Fibroblast of gingiva (primary cell): ENCODE data around the gene KCNJ11.

Source experiments
- DNase-seq: peaks from one replicate; pipeline ENCODE4 v3.0.0-alpha.2; 2011; ENCODE audit warnings: low read depth

KCNJ11 gene

DNA sequence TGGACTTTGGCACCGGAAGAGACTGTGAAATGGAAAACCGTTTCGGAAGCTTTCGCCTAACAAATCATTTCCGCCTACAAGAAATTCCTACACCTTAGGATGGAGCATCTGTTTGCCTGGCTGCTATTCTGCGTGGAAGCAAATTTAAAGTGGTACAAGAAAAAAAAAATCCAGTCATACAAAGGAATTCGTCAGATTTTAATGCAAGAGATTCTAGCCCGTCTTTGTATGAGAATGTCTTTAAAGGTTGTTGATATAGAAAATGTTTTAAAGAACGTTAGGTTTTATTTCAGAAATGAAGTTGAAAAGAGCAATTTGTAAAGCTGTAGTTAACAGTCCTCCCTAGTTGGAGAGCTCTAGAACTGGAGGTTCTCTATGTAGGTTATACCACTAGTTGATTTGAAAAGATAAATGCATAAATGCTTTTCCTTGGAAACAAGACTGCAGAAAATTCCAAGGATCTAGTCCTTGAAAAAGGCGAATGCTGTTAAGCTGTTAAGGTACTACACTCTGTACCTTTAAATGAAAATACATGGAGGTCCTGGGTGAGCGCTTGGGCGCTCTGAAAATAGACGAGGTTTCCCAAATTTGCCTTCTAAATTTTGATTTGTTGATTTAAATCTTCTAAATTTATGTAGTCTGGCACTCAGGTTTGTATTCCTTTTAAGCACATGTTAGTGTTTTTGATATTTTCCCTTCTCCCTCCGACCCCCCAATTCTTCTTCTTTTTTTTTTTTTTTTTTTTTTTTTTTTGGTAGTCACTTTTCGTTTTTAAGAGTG lies 34.4 kb downstream of the KCNJ11 start:
- DNase-seq, result no peak

DNA sequence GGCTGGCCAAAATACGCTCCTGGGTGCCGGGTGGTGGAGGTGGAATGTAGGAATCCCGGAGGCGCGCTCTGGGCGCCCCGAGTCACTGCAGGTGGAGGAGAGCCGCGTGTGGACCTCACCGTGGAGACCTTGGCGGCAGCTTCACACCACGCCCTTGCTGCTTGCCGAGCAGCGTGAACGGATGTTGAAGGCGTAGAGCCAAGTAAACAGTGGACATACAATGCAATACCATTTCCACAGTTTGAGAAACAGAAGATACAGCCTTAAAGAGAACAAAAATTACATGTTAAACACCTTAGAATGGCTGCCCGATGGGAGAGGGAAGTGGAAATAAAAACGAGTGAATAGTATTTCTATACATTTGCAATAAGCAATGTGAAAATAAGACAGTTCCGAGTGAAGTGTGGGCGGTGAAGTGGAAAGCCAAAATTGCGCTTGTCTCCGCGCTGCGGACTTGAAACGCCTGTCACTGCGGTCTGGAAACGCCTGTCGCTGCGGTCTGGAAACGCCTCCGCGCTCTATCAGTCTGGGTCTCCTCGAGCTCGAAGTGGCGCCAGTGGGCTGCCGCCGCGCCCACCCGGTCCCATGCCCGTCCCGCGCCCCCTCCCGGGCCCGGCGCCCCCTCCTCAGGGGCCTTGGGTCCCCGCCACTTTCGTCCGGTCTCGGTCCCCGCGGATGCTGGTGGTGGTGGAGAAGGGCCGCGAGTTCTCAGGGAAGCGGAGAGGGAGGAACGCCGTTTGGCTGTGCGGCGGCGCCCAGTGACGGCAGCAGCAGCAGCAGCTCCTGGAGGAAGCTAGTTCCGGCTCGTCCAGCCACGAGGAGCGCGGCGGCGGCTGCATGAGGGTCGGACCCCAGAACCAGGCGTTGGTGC lies 35.3 kb downstream of the KCNJ11 start:
- peak; percentile 79 for DNase-seq

DNA sequence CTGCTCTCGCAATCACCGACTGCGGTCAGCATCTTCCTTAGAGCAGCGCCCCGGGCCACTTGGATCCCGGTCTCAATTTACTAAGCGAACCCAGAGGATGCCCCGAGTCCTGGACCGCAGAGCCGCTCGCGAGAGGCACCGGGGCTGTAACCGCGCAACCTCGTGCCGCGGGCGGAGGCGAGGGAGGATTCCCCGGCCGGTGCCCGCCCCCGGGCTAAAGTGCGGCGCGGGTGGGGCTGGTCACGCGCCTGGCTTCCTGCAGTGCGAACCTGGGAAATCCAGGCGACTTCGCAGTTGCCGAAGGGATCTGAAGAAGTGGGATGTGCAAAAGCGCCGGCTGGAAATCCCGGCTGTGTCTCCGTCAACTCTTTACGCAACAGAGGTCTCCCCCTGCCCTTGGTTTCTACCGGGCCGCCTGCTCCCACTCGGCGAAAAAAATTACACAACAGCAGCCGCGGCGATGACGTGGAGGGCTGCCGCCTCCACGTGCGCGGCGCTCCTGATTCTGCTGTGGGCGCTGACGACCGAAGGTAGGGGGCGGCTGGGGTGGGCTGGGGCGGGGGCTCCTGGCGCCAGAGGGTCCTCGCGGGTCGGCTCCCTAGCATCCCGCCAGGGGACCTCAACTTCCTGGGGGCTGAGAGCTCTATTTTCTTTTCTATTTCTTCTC lies 36.8 kb downstream of the KCNJ11 start, which contains the start of gene NCR3LG1:
Gene NCR3LG1 (plus strand): TSS at position 291 of the 667 bp plus-strand sequence. CDS start 170 bp downstream, at position 461.
- DNase-seq, result peak; percentile 59

DNA sequence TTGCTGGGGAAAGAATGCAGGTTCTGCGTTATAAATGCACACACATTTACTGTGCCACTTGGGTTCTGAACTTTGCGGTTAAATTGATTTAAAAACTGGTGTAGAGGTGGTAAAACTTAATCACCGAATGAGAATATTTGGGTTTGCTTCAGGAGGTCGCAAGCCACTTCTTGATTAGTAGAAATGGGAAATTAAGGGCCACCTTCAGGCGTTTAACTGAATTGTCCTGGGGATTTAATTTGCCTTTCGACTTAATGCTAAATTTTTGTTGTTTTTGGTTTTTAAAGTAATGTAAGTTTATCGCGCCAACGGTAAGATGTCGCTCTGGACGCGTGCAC lies 37.3 kb downstream of the KCNJ11 start:
- no peak for DNase-seq

DNA sequence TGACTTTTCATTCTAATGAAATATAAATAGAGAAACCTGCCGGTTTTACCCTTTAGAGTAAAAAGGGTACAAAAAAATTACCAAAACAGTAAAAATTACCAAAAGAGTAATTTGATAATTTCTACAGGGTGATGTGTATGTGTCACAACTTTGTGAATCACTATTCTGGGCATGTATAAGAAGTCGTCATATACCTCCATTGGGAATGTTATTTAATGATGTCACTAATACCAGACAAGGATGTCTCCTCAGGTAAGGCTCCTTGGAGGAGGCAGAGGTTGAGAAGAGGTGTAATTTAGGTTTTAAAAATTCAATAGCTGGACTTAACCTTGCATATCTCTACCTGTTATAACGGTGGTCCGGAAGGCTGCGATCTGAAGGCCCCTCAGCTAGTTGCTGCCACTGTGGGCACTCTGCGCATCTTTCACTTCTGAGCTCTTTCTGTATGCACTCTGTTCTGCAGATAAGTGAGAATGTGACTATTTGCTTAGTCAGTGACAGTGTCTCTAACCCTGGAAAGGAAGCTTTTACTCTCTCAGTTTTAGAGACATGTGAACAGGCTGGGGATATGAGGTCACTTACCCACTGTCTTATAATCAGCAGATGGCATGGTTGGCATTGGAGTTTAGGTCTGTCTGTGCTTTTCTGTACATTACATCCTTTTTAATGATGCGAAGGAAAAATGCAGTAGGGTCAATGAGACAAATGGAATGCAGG lies 37.8 kb downstream of the KCNJ11 start:
- no peak for DNase-seq

DNA sequence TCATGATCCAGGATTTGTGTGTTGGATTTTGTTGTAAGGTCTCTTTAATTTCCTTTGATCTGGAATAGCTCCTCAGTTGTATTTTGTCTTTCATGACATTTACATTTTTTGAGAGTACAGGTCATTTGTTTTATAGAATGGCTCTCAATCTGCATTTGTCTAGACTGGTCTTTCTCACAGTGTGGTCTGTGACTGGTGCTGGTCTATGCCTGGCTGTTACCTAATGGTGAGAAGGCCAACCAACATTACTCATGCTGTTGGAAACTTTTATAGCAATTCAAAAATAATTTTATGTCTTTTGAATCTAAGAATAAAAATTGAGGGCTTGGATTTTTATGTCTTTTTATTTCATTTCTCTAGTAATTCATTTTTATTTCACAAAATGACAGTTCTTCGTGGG lies 40.8 kb downstream of the KCNJ11 start:
- no peak for DNase-seq

DNA sequence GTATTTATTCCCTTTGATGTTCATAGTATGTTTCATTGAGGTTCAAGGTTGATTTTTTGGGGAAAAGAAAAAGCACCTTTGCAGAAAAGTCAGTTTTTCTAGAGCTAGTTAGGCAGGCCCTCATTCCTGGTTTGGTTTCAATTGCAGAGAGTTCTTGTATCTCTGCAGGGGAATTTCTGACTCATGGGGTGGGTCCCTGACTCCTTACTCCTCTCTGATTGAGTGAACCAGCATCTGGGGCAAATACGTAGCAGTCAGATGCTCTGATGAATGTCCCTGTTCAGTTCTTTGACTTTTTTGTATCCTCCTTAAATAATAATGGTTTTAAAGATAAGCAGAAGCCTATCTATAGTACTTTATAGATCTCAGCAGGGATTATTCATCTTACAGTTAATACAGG lies 44.6 kb downstream of the KCNJ11 start:
- peak; percentile 83 for DNase-seq

DNA sequence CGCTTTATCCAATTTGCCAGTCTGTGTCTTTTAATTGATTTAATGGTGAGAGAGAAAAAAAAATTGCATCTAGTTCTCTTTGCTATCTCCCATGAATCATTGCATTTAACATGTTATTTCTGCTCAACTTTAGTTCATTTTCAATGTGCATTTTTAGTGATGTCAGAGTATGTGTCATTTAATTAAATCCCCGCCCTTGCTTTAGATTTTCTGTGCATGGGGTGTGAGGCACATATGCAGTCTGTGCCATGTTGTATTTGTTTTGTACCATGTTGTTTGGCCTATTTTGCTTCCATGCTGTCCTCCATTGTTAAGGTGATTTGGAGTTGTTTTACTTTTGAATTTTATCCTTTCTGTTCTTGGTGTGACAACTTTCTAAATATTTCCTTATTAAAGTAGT lies 45.2 kb downstream of the KCNJ11 start:
- no peak for DNase-seq
